ENCODE measurements around the gene NCF2.

GRCh38 chr1:183596500-183596899, 6.2 kb upstream of the NCF2 start:
- no peak for TF ChIP-seq POLR2A (IDR thresholded peaks at IDR 0.05; ENCODE audit: low read depth, low read length)
- TF ChIP-seq POLR2AphosphoS5 (IDR thresholded peaks at IDR 0.05; ENCODE audit: low read depth, low read length), result no peak
